GM21576 (cell line): ENCODE results near the gene PPARG.

Experiments used
- ATAC-seq: cut with Tn5 transposase; IDR thresholded peaks from one replicate; pipeline ENCODE4 v1.9.1; 2021; ENCODE audit warnings: mild to moderate bottlenecking, moderate library complexity; ENCODE audit not compliant: unreplicated experiment

PPARG gene

GRCh38 chr3:12308517-12308916, 19.6 kb downstream of the PPARG start:
- ATAC-seq, result no peak

GRCh38 chr3:12309716-12310115, 20.8 kb downstream of the PPARG start:
- ATAC-seq, result no peak

GRCh38 chr3:12312010-12312409, 23.1 kb downstream of the PPARG start:
- no peak for ATAC-seq

- no peak for ATAC-seq
Measured at GRCh38 chr3:12313519-12313918, 24.6 kb downstream of the PPARG start.

- no peak for ATAC-seq
Measured at GRCh38 chr3:12316253-12316652, 27.4 kb downstream of the PPARG start.

GRCh38 chr3:12316729-12317351, 28.0 kb downstream of the PPARG start:
- no peak for ATAC-seq

- ATAC-seq, result no peak
Measured at GRCh38 chr3:12317914-12318313, 29.0 kb downstream of the PPARG start.

- ATAC-seq, result no peak
Measured at GRCh38 chr3:12318758-12319621, 30.1 kb downstream of the PPARG start.

GRCh38 chr3:12321015-12321414, 32.1 kb downstream of the PPARG start:
- ATAC-seq, result no peak

GRCh38 chr3:12323237-12323636, 34.4 kb downstream of the PPARG start:
- ATAC-seq, result no peak

GRCh38 chr3:12325586-12326515, 37.0 kb downstream of the PPARG start:
- ATAC-seq, result no peak

GRCh38 chr3:12327021-12327420, 38.2 kb downstream of the PPARG start:
- no peak for ATAC-seq

GRCh38 chr3:12328132-12328836, 39.4 kb downstream of the PPARG start:
- no peak for ATAC-seq

GRCh38 chr3:12328837-12329462, 40.1 kb downstream of the PPARG start:
- ATAC-seq, result no peak

GRCh38 chr3:12334786-12335185, 45.9 kb downstream of the PPARG start:
- ATAC-seq, result no peak

- ATAC-seq, result no peak
Measured at GRCh38 chr3:12335421-12335820, 46.6 kb downstream of the PPARG start.

GRCh38 chr3:12336099-12336498, 47.2 kb downstream of the PPARG start:
- no peak for ATAC-seq

GRCh38 chr3:12338595-12339546, 50.0 kb downstream of the PPARG start:
- no peak for ATAC-seq
